HG03442 (cell line): ENCODE results near the gene GRAMD1C.

Experiments used
- ATAC-seq: cut with Tn5 transposase; IDR thresholded peaks from one replicate; pipeline ENCODE4 v1.9.1; 2021; ENCODE audit warnings: mild to moderate bottlenecking, moderate library complexity; ENCODE audit not compliant: unreplicated experiment

The GRAMD1C gene

DNA sequence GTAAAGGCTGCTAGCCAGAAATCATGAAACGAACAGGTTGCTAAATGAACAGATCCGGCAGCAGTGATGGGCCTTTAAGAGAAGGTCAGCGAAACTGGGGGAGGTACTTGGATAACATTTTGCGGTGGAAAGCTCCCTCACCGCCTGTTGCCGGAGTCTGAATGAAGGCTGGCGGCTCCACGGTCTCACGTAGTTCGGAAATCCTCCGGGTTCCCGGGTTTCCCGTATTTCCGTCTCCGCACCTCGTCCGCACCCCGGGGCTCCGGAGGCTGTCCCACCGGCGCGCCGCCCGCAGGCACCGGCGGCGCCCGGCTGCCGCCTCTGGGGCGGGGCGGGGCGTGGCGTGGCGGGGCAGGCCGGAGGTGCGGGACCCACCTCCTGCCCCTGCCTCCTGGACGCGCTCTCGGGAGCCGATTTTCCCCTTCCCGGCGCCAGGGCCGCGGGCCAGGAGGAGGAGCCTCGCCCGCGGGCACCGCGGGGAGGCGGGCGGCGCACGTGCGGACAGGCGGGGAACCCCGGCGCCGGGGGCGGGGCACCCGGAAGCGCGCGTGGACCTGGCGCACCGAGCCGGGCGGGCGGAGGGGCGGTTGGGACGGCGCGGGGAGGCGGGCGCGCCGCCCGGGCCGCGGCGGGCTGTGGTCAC, 108.9 kb downstream of the GRAMD1C start, which contains the start of gene ZDHHC23:
ZDHHC23 (plus strand) TSS at position 642 of the 643 bp plus-strand sequence. CDS start 790 bp downstream, outside the sequence.
- peak; percentile 65 for ATAC-seq

DNA sequence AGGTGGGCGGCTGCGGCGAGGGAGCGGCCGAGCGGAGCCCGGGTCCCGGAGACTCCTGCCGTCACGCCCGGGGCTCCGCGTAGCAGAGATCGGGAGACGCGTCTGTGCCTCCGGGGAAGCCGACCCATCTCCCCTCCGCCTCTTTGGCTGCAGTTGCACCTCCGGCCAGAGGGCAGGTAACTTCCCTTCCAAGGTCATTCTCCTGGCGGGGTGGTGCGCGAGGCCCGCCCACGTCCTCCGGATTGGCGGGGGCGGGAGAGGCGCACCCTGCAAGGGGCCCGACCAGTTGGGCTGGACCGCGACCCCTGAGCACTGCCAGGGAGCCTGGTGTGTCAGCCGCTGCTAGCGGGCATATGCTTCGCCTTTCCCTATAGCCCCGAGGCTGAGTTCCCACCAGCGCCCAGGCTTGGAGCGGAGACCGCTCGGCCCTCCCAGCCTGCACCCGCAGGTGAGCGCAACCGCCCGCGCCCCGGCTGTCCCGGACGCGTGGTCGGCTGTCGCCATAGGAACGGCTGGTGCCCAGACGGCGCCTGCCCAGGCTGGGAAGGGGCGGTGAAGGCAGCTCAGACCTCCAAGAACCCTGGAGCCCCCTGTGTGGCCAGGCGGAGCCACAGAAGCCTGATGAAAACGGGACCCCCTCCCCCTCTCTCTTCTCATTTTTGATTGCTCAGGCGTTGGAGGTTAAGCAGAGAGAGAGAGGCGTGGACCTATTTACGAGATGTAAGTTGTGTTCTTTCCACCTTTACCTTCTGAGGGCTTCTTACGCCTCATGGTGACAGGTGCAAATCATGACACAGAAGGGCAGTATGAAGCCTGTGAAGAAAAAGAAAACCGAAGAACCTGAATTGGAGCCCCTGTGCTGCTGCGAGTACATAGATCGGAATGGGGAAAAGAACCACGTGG, 109.7 kb downstream of the GRAMD1C start:
- ATAC-seq, result peak; percentile 50

DNA sequence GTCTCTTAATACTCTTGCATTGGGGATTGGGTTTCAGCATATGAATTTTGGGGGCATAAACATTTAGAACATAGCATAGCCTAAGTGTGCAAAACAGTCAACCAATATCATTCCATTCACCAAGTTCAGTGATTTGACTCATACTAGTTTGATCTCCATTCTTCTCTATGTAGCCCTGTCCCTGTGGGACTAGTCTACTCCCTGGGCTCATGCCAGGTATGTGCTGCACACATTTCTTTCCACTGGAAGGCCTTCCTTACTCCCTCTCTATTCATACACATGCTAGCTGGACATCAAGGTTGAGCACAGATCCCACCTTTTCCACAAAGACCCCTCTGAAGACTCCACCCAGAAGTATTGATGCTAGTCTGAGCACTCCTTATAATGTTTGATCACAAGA, 114.3 kb downstream of the GRAMD1C start:
- ATAC-seq, result no peak

DNA sequence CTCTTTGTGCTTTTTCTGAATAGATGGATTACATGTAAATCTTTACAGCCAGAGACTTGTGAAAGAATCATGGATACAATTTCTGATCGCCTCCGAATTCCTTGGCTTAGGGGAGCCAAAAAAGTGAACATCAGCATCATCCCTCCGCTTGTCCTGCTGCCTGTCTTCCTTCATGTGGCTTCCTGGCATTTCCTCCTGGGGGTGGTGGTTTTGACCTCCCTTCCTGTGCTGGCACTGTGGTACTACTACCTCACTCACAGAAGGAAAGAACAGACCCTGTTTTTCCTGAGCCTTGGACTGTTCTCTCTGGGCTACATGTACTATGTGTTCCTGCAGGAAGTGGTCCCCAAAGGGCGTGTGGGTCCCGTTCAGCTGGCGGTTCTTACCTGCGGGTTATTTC, 115.1 kb downstream of the GRAMD1C start:
- no peak for ATAC-seq

DNA sequence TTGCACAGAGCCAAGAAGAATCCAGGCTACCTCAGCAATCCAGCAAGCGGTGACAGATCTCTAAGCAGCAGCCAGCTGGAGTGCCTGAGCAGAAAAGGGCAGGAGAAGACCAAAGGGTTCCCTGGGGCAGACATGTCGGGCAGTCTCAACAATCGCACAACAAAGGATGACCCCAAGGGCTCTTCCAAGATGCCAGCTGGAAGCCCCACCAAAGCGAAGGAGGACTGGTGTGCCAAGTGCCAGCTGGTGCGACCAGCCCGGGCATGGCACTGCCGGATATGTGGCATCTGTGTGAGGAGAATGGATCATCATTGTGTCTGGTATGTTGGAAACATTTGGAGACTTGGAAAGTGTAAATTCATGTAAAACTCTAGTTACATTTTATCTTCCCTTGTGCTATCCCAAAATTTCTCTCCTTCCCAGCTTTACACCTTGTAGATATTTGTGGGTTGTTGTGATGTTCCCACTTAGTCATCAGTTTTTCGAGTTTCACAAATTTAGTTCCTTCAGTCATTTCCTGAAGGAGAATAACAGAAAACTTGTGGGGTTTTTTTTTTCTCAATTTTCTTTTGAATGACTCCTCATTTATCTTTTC, 115.6 kb downstream of the GRAMD1C start:
- ATAC-seq, result no peak

DNA sequence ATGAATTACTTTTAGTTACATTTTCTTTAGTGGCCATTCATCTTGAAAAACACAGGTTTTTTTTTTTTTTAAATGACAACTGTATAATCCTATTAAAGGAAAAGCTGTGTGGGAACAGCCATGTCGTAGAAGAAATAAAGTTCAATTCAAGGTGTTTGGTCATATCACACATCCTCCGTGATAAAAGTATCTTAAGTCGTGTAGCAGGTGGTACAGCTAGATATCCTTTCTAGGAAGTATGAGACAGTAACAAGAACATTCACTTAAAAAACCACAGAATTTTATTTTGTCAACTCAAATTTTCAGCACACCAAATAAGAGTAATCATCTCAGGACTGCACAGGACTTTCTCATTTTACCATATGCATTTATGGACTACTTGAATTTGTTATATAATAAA, 125.3 kb downstream of the GRAMD1C start:
- no peak for ATAC-seq

DNA sequence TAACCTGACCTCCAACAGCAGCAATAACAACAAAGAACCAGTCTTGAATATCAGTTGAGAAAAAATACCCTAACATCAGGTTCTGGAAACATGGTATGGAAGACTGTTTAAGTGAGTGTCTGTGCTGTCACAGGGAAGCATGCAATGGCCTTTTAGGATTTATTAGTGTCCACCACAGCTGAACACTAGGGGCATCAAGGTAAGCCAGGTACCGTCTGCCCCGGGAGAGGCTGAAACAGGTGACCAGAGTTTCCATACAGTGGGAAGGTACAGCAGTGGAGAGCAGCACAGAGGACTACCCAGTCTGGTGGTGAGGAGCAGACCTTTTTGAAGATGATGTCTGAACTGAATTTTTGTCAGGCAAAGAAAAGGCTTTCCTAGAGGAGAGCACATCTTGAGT, 127.6 kb downstream of the GRAMD1C start:
- no peak for ATAC-seq

DNA sequence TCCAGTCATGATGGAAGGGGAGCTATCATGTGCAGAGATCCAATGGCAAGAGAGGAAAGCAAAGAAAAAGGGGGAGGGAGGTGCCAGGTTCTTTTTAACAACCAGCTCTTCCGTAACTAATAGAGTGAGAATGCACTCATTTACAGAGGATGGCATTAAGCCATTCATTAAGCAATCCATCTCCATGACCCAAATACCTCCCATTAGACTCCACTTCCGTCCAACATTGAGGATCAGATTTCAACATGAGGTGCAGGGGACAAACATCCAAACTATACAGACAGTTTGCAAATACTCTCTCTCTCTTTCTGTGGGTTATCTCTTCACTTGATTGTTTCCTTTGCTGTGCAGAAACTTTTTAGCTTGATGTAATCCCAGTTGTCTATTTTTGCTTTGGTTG, 130.4 kb downstream of the GRAMD1C start:
- no peak for ATAC-seq

DNA sequence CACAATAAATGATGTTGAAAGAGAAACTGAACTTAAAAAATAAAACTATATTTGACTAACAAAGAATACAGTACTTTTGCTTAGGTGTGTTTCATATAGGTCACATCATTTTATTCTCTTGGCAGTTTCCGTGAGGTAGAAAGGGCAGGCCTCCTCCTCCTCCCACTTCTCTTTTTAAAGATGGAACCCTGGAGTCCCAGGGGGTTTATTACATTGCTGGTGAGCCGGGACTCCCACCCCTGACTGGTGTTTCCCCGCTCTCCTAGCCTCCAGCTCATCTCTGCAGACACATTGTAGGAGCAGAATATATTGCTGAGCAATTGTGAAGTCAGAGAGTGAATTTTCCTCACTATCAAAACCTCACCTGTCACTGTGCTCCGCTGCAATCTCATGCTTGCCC, 139.2 kb downstream of the GRAMD1C start:
- no peak for ATAC-seq

DNA sequence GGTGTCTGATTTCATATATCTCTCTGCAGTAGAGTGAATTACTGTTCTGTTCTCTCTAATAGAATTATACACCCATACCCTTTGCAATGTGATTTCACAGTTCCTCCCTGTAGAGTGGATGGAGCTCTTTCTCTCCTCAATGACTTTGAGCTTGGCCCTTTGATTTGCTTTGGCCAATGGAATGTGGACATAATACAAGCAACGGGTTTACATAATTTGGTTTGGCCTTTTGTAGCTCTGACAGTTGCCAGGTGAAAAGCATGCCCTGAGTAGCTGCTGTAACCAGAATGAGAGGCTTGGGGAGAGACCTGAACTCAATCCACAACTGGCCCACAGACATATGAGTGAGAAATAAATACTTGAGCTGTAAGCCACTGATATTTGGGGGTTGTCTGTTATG, 141.3 kb downstream of the GRAMD1C start:
- no peak for ATAC-seq

DNA sequence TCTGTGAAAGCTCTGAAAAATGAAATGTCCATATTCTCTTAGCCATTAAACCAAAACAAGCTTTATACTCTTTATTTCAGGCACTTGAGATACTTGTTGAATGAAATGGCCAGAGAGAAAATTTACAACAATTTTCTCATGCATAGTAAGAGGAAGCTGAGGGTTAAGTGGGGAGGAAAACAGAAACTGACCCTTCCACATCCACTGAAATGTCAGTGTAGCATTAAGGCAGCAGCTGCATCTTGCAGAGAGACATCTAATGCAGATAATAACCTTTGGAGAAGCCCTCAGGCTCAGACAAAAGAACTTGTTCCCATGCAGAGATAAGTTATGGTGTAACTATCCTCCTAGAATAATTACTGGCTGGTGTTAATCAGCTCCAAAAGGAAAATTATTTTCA, 143.2 kb downstream of the GRAMD1C start:
- ATAC-seq, result no peak

DNA sequence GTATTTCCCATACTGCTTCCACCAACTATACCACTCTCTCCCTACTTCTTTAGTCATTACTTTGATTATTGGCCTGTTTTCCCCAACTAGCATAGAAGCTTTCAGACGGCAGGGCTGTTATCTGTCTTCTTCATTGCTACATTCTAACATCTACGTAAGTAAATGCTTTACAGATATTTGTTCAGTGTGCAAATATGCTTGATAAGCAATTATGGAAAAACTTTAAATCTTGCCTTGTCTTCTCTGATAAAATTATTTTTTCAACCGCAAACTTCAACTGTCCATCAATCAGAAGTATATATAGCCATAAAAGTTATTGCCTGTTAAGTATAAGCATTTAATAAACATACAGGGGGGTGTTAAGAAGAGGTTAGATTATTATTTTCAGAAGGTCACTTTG, 145.0 kb downstream of the GRAMD1C start:
- ATAC-seq, result no peak

DNA sequence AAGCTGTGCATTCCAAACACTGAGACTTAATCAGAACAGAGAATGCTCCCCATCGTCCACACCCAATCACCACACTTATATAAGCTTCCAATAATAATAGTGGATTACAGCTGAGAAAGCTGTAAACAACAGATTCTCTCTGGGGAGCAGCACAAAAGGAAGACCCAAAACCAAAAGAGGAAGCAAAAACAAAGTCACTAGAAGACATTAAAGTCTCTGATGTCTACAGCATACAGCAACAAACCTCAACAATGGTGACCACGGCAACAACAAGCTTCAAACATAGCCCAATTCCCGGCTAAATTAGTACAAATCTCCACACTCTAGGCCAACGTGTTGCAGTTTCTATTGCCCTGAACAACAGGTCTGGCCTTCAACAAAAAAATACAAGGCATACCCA, 147.0 kb downstream of the GRAMD1C start:
- ATAC-seq, result peak; percentile 83
